K562 (cell line): ENCODE results near the gene HYAL1. TPM values are rescaled to one million over a fixed set of nuclear protein-coding genes. Genes with fewer than 3 reads are reported as not detected.

Experiments used
- ATAC-seq: fragments of 200-7000 bp; cut with Tn5 transposase; 3 replicates; pipeline ENCODE4 v1.9.1; 2020; ENCODE audit warnings: moderate library complexity
- BruUV-seq: library from RNA; stranded (reverse); fragments of 400-500 nt; replicated peaks from 2 replicates; lab custom pipeline; 2021; lab: Mats Ljungman, UMichigan
- CTCF ChIA-PET: fragments of 300-600 bp; formaldehyde crosslinking; extraction: SDS; loops from one replicate; lab custom pipeline; 2021; ENCODE audit warnings: low intra/inter-chr PET ratio; lab: Yijun Ruan, JAX
- POLR2A ChIA-PET: fragments of 300-600, 350-650 bp; sonication (Branson Sonifier 250); formaldehyde crosslinking; extraction: SDS; loops from one replicate; lab custom pipeline; 2021; ENCODE audit warnings: antibody characterized with exemption, inconsistent platforms; lab: Yijun Ruan, JAX
- DNase-seq, 4 experiments: peaks; one replicate each; pipeline versions ENCODE4 v3.0.0 to v3.0.0-alpha.2; 2011 to 2018; ENCODE audit warnings: low spot score in 3 of 4, mixed read lengths in 3 of 4; ENCODE audit errors: extremely low read depth in 1 of 4
- FAIRE-seq: peaks from 2 replicates; lab custom pipeline; 2011; peaks lifted over from hg19 to GRCh38; lab: Jason Lieb, UNC
- H2AFZ ChIP-seq: 2 replicates; pipeline ENCODE4 v1.6.0; 2011; ENCODE audit warnings: low read depth, low read length, control low read depth, inconsistent platforms
- H3K27ac ChIP-seq: fragments of 200-600 bp; 3 replicates; pipeline ENCODE4 v1.8.0; 2011; ENCODE audit warnings: low read depth, mild to moderate bottlenecking, control low read depth, inconsistent platforms, low read length, moderate library complexity, mixed read lengths; ENCODE audit errors: extremely low read depth
- H3K27me3 ChIP-seq, 2 experiments: fragments of 300-600 bp in 1 of 2; 2 replicates in 1 of 2; 3 replicates in 1 of 2; pipeline versions ENCODE4 v1.6.0 to v1.8.0; 2011; ENCODE audit warnings: inconsistent platforms in 2 of 2, low read length in 2 of 2, mild to moderate bottlenecking in 1 of 2, mixed read lengths in 1 of 2, moderate library complexity in 1 of 2; ENCODE audit not compliant: control insufficient read depth in 2 of 2, insufficient read depth in 2 of 2
- H3K36me3 ChIP-seq: fragments of 300-600 bp; 3 replicates; pipeline ENCODE4 v1.8.0; 2011; ENCODE audit warnings: mild to moderate bottlenecking, low read length, inconsistent platforms; ENCODE audit not compliant: control insufficient read depth, insufficient read depth
- H3K4me1 ChIP-seq, 2 experiments: fragments of 200-600 bp in 1 of 2; replicated peaks in 1 of 2; 2 replicates in 1 of 2; 3 replicates in 1 of 2; pipeline versions ENCODE4 v1.5.1 to v1.8.0; 2011; ENCODE audit warnings: inconsistent platforms in 2 of 2, low read length in 2 of 2, mild to moderate bottlenecking in 1 of 2, mixed read lengths in 1 of 2, moderate library complexity in 1 of 2; ENCODE audit not compliant: control insufficient read depth in 2 of 2, insufficient read depth in 2 of 2
- H3K4me2 ChIP-seq: 2 replicates; pipeline ENCODE4 v1.6.1; 2011; ENCODE audit warnings: low read length, control low read depth, inconsistent platforms, mixed read lengths; ENCODE audit not compliant: insufficient read depth
- H3K4me3 ChIP-seq: fragments of 200-600 bp; sonication (generic), shearing (Covaris generic); 2 replicates; pipeline ENCODE4 v1.5.1; 2016; ENCODE audit warnings: control low read depth, inconsistent platforms
- H3K79me2 ChIP-seq: fragments of 200-600 bp; 3 replicates; pipeline ENCODE4 v1.8.0; 2011; ENCODE audit warnings: low read length, inconsistent platforms; ENCODE audit not compliant: control insufficient read depth, insufficient read depth
- H3K9ac ChIP-seq, 2 experiments: 2 replicates each; pipeline versions ENCODE4 v1.6.0 to v1.6.1; 2011; ENCODE audit warnings: low read depth in 2 of 2, low read length in 2 of 2, control low read depth in 1 of 2, inconsistent platforms in 1 of 2, mild to moderate bottlenecking in 1 of 2, mixed read lengths in 1 of 2; ENCODE audit not compliant: insufficient read depth in 1 of 2
- H3K9me1 ChIP-seq: one replicate; pipeline ENCODE4 v1.6.0; 2011; ENCODE audit warnings: inconsistent platforms, mild to moderate bottlenecking, low read length, moderate library complexity; ENCODE audit not compliant: control insufficient read depth, insufficient read depth
- H3K9me3 ChIP-seq: replicated peaks from 2 replicates; pipeline ENCODE4 v1.5.1; 2011; ENCODE audit warnings: low read depth, low read length, inconsistent platforms; ENCODE audit not compliant: control insufficient read depth, insufficient read depth
- H4K20me1 ChIP-seq: replicated peaks from 2 replicates; pipeline ENCODE4 v1.6.1; 2011; ENCODE audit warnings: low read length, inconsistent platforms, mixed read lengths; ENCODE audit not compliant: control insufficient read depth, insufficient read depth
- BRF1 ChIP-seq: IDR thresholded peaks from 3 replicates; pipeline ENCODE4 v1.6.1; 2011; ENCODE audit warnings: borderline replicate concordance, mild to moderate bottlenecking; ENCODE audit not compliant: insufficient read length; ENCODE audit errors: extremely low read depth
- CCNT2 ChIP-seq: IDR thresholded peaks from 2 replicates; pipeline ENCODE4 v1.6.1; 2011; ENCODE audit warnings: borderline replicate concordance, low read depth, mild to moderate bottlenecking, moderate library complexity, mixed read lengths, low read length; ENCODE audit not compliant: insufficient read length; ENCODE audit errors: extremely low read depth
- CREM ChIP-seq: IDR thresholded peaks from 2 replicates; pipeline ENCODE4 v1.6.1; 2014; ENCODE audit warnings: antibody characterized with exemption, low read depth
- E2F3 ChIP-seq: fragments of 250-450 bp; sonication (Bioruptor Pico); IDR thresholded peaks from 2 replicates; pipeline ENCODE4 v1.4.0; 2020; ENCODE audit warnings: mild to moderate bottlenecking
- FOS ChIP-seq: IDR thresholded peaks from 3 replicates; pipeline ENCODE4 v1.6.1; 2011; ENCODE audit not compliant: insufficient read length; ENCODE audit errors: extremely low read depth
- NR2C1 ChIP-seq, 2 experiments: fragments of 450-650 bp; IDR thresholded peaks; 2 replicates each; pipeline ENCODE4 v1.6.1; 2017; ENCODE audit warnings: mild to moderate bottlenecking in 2 of 2, antibody characterized with exemption in 1 of 2, inconsistent platforms in 1 of 2, missing compliant biosample characterization in 1 of 2, missing genetic modification characterization in 1 of 2
- PPARD ChIP-seq: fragments of 250-450 bp; sonication (Bioruptor Pico); IDR thresholded peaks from 2 replicates; pipeline ENCODE4 v1.8.0; 2022; ENCODE audit warnings: inconsistent platforms, mild to moderate bottlenecking, moderate library complexity
- RB1 ChIP-seq: fragments of 450-650 bp; IDR thresholded peaks from 2 replicates; pipeline ENCODE4 v1.6.1; 2017; ENCODE audit warnings: low read depth, mild to moderate bottlenecking
- RNF2 ChIP-seq: sonication (generic); IDR thresholded peaks from 2 replicates; pipeline ENCODE4 v1.6.1; 2016
- SFPQ ChIP-seq: fragments of 200-400 bp; formaldehyde crosslinking; IDR thresholded peaks from 2 replicates; pipeline ENCODE4 v1.6.1; 2017; ENCODE audit warnings: mild to moderate bottlenecking, low read depth, low read length, moderate library complexity
- USF1 ChIP-seq: sonication (generic); formaldehyde crosslinking; IDR thresholded peaks from 2 replicates; pipeline ENCODE4 v1.9.0; 2022; ENCODE audit warnings: mild to moderate bottlenecking, missing genetic modification reagents
- XRCC3 ChIP-seq: fragments of 450-650 bp; IDR thresholded peaks from 2 replicates; pipeline ENCODE4 v1.6.1; 2017; ENCODE audit warnings: mild to moderate bottlenecking, moderate library complexity
- ZBTB43 ChIP-seq: sonication (generic); formaldehyde crosslinking; IDR thresholded peaks from 2 replicates; pipeline ENCODE4 v1.8.0; 2023; ENCODE audit warnings: mild to moderate bottlenecking, missing genetic modification reagents
- ZEB2 ChIP-seq: fragments of 450-650 bp; IDR thresholded peaks from 2 replicates; pipeline ENCODE4 v1.6.1; 2016
- ZNF507 ChIP-seq: conservative IDR thresholded peaks from 2 replicates; pipeline ENCODE4 v1.6.1; 2017; ENCODE audit warnings: missing genetic modification characterization, missing compliant biosample characterization
- ZNF75A ChIP-seq: fragments of 450-650 bp; formaldehyde crosslinking; IDR thresholded peaks from 2 replicates; pipeline ENCODE4 v1.4.0; 2020; ENCODE audit warnings: mild to moderate bottlenecking
- ZNF830 ChIP-seq: fragments of 250-450 bp; sonication (Bioruptor Pico); IDR thresholded peaks from 2 replicates; pipeline ENCODE4 v1.5.0; 2021; ENCODE audit warnings: mild to moderate bottlenecking
- WGBS: fragments of 100-300 bp; shearing (Covaris generic); methylation state at CpG from one replicate; pipeline ENCODE4 v1.1.6; 2016; ENCODE audit warnings: low coverage, mixed read lengths; ENCODE audit not compliant: insufficient coverage; ENCODE audit errors: missing lambda C conversion rate; 5-methylcytosine and 5-hydroxymethylcytosine counted together
- in situ Hi-C: fragments of 300-500 bp; cut with MboI; formaldehyde crosslinking; loops from 4 replicates; pipeline ENCODE4 v1.15.0; 2018; ENCODE audit warnings: inconsistent platforms, mixed read lengths
- intact Hi-C: fragments of 100-400 bp; cut with micrococcal nuclease; formaldehyde crosslinking; loops from 2 replicates; pipeline ENCODE4 v1.14.2; 2022
- polyA plus RNA-seq, 8 experiments: library from polyadenylated mRNA; depleted of rRNA in 4 of 8; stranded (reverse) in 5 of 8; unstranded in 3 of 8; fragments of >200 nt; fragmentation: Nextera tagmentation in 2 of 8; fragmentation: Illumina TruSeq in 1 of 8; extraction: Ambion mirVana in 2 of 8; extraction: Trizol in 1 of 8; gene quantifications; 2 replicates each; pipeline versions ENCODE4 v1.2.1 to v1.2.3, GENCODE V29; 2011 to 2014; ENCODE audit warnings: inconsistent platforms in 1 of 8, missing spikeins in 1 of 8
- total RNA-seq, 7 experiments: library from RNA; depleted of rRNA in 6 of 7; stranded (reverse); fragments of >200 nt in 6 of 7; fragmentation: Illumina TruSeq in 2 of 7; extraction: Trizol in 2 of 7; gene quantifications; 2 replicates each; pipeline versions ENCODE4 v1.2.1 to v1.2.3, GENCODE V29; 2011 to 2021; ENCODE audit warnings: low replicate concordance in 1 of 7

HYAL1 gene
- total and polyA plus RNA-seq, 9 of the 15 experiments (the other 6 are each of a cell fraction or from before 2014, with no cell fraction given): 1.4 to 8.5 (median 4.7) TPM

GRCh38 chr3:50340147-50340447 is 36.7 kb upstream of the HYAL1 start:
- POLR2A ChIA-PET: interaction anchor here (1.2 kb wide), 1 partner anchor 11 kb away, joined by 5 read pairs; the partner anchor contains the start of genes CYB561D2 and NPRL2
- H2AFZ ChIP-seq: no peak overlapping the region
- no peaks in the 10 kb centered on the region for H3K9me3 ChIP-seq
- H3K36me3 ChIP-seq: peaks cover 16% of the 10 kb centered on the region; the same call in 2 of the 3 replicates
- in situ Hi-C loops (no loop called here), intact Hi-C loops (no loop called here)
- CTCF ChIA-PET: no interaction called here
- DNase-seq (no peak), ATAC-seq (no peak), FAIRE-seq (no peak)
- TF ChIP-seq FOS (no peak), PPARD (no peak), CREM (no peak), ZEB2 (no peak), SFPQ (no peak), CCNT2 (no peak), ZNF75A (CRISPR knock-in tag) (no peak), USF1 (no peak), BRF1 (no peak), NR2C1 (IDR thresholded peaks at IDR 0.05) (no peak), NR2C1 (tag; IDR thresholded peaks at IDR 0.05) (no peak), RNF2 (no peak), RB1 (no peak), ZBTB43 (no peak), ZNF507 (tag) (no peak), XRCC3 (no peak), ZNF830 (CRISPR knock-in tag) (no peak), E2F3 (CRISPR knock-in tag) (no peak)
- H4K20me1 ChIP-seq: no peaks in the 10 kb centered on the region
- H3K4me2 ChIP-seq: peak overlapping the region; percentile 72
- WGBS: 28% methylated on average over 7 of the region's 9 CpGs
- peaks cover 56% of the 10 kb centered on the region for H3K79me2 ChIP-seq
- peak overlapping the region; percentile 95 to 98 for H3K9ac ChIP-seq
- no TSS peak for BruUV-seq
- H3K27ac ChIP-seq: peak overlapping the region; percentile 99
- H3K9me1 ChIP-seq: peaks cover 3% of the 10 kb centered on the region
- H3K4me1 ChIP-seq: peaks cover 27 to 59% of the 10 kb centered on the region in 2 experiments; a peak in 4 of 5 replicates
- H3K27me3 ChIP-seq: no peaks in the 10 kb centered on the region
- H3K4me3 ChIP-seq: peak overlapping the region; percentile 96
